HTERT RPE-1 (cell line): Measurements from ENCODE around the gene MEIS1.
"Not testable (repeated sequence)": the region's sequence is repeated elsewhere in the genome, so short reads cannot be mapped to it uniquely, and the experiment has no call there.

Source experiments
- in situ Hi-C: fragments of 300-500 bp; cut with MboI; formaldehyde crosslinking; loops from 4 replicates; pipeline ENCODE4 v1.14.3; 2020; ENCODE audit warnings: low sequenced_read_pairs

MEIS1 gene

GRCh38 chr2:66434679-66435548, at the start of gene MEIS1:
Gene MEIS1 (plus strand): TSS chr2:66435125. CDS start chr2:66435857, 732 bp downstream.
- in situ Hi-C loops = no loop called here

GRCh38 chr2:66387016-66387753, 47.7 kb upstream of the MEIS1 start:
- in situ Hi-C loops = no loop called here

GRCh38 chr2:66389651-66390131, 45.2 kb upstream of the MEIS1 start:
- in situ Hi-C loops = no loop called here

- in situ Hi-C loops = no loop called here
Measured at GRCh38 chr2:66390152-66390551, 44.8 kb upstream of the MEIS1 start.

GRCh38 chr2:66390811-66391210, 44.1 kb upstream of the MEIS1 start:
- in situ Hi-C loops = no loop called here

GRCh38 chr2:66391240-66391639, 43.7 kb upstream of the MEIS1 start:
- in situ Hi-C loops = not testable (repeated sequence)

- in situ Hi-C loops = no loop called here
Measured at GRCh38 chr2:66405473-66405872, 29.5 kb upstream of the MEIS1 start.

- in situ Hi-C loops = no loop called here
Measured at GRCh38 chr2:66408905-66409304, 26.0 kb upstream of the MEIS1 start.

- in situ Hi-C loops = no loop called here
Measured at GRCh38 chr2:66412874-66413273, 22.1 kb upstream of the MEIS1 start.

GRCh38 chr2:66414896-66415295, 20.0 kb upstream of the MEIS1 start:
- in situ Hi-C loops = no loop called here

GRCh38 chr2:66418381-66418780, 16.5 kb upstream of the MEIS1 start:
- in situ Hi-C loops = no loop called here

GRCh38 chr2:66421612-66422011, 13.3 kb upstream of the MEIS1 start:
- in situ Hi-C loops = no loop called here

- in situ Hi-C loops = no loop called here
Measured at GRCh38 chr2:66423391-66424124, 11.4 kb upstream of the MEIS1 start.

GRCh38 chr2:66426244-66427111, 8.4 kb upstream of the MEIS1 start:
- in situ Hi-C loops = no loop called here

- in situ Hi-C loops = no loop called here
Measured at GRCh38 chr2:66427300-66427699, 7.6 kb upstream of the MEIS1 start.

- in situ Hi-C loops = no loop called here
Measured at GRCh38 chr2:66428986-66429612, 5.8 kb upstream of the MEIS1 start.

GRCh38 chr2:66429693-66430504, 5.0 kb upstream of the MEIS1 start:
- in situ Hi-C loops = no loop called here

- in situ Hi-C loops = no loop called here
Measured at GRCh38 chr2:66430505-66431273, 4.2 kb upstream of the MEIS1 start.
